ENCODE measurements around the gene FBXL16.

FBXL16 gene

GRCh38 chr16:686459-687260 is 18.9 kb downstream of the FBXL16 start:
- FAIRE-seq: no peak

- FAIRE-seq: no peak
Measured at GRCh38 chr16:685967-686366, 19.6 kb downstream of the FBXL16 start.

GRCh38 chr16:684961-685696 is 20.5 kb downstream of the FBXL16 start:
- no peak for FAIRE-seq

- FAIRE-seq: no peak
Measured at GRCh38 chr16:684071-684794, 21.4 kb downstream of the FBXL16 start, which contains the start of gene JMJD8. TSS of gene JMJD8 (minus strand) at chr16:684334. CDS start at chr16:684319, 15 bp downstream.

GRCh38 chr16:683396-684070 is 22.1 kb downstream of the FBXL16 start:
- no peak for FAIRE-seq

- FAIRE-seq: no peak
Measured at GRCh38 chr16:682493-683395, 22.9 kb downstream of the FBXL16 start.

- no peak for FAIRE-seq
Measured at GRCh38 chr16:681746-682427, 23.7 kb downstream of the FBXL16 start.

GRCh38 chr16:680967-681745 is 24.4 kb downstream of the FBXL16 start:
- no peak for FAIRE-seq

GRCh38 chr16:680625-680945 is 25.0 kb downstream of the FBXL16 start:
- FAIRE-seq: no peak

- FAIRE-seq: no peak
Measured at GRCh38 chr16:679814-680624, 25.6 kb downstream of the FBXL16 start, which contains the start of gene STUB1. TSS of gene STUB1 (plus strand) at chr16:680410. CDS start at chr16:680526, 116 bp downstream.

- no peak for FAIRE-seq
Measured at GRCh38 chr16:678858-679813, 26.5 kb downstream of the FBXL16 start.

- FAIRE-seq: no peak
Measured at GRCh38 chr16:678209-678857, 27.3 kb downstream of the FBXL16 start.

- FAIRE-seq: no peak
Measured at GRCh38 chr16:677316-678190, 28.0 kb downstream of the FBXL16 start.

GRCh38 chr16:676913-677312 is 28.7 kb downstream of the FBXL16 start:
- no peak for FAIRE-seq

- no peak for FAIRE-seq
Measured at GRCh38 chr16:676565-676902, 29.1 kb downstream of the FBXL16 start.

- FAIRE-seq: no peak
Measured at GRCh38 chr16:675884-676564, 29.6 kb downstream of the FBXL16 start.

Data from endometrium (tissue), 2 donors.